Immature natural killer cell (primary cell): ENCODE data around the gene SLN. TPM values are rescaled to one million over a fixed set of nuclear protein-coding genes. Genes with fewer than 3 reads are reported as not detected.

Source experiments
- DNase-seq, 3 donors: peaks; one replicate each; pipeline ENCODE4 v3.0.0; 2022; ENCODE audit warnings: mixed read lengths in 1 of 3
- H3K27ac Mint-ChIP-seq, 6 donors: one replicate each; pipeline ENCODE4 v1.8.0; 2020; ENCODE audit warnings: mixed read lengths in 6 of 6, mild to moderate bottlenecking in 5 of 6, inconsistent platforms in 4 of 6, moderate library complexity in 3 of 6
- H3K27me3 Mint-ChIP-seq, 3 donors: one replicate each; pipeline ENCODE4 v1.8.0; 2020 to 2021; ENCODE audit warnings: low read depth in 3 of 3, mild to moderate bottlenecking in 3 of 3, mixed read lengths in 3 of 3, moderate library complexity in 3 of 3, inconsistent platforms in 1 of 3
- H3K36me3 Mint-ChIP-seq, 3 donors: one replicate each; pipeline ENCODE4 v1.8.0; 2020; ENCODE audit warnings: mixed read lengths in 3 of 3, inconsistent platforms in 2 of 3, mild to moderate bottlenecking in 2 of 3
- H3K4me1 Mint-ChIP-seq, 2 donors: one replicate each; pipeline ENCODE4 v1.8.0; 2020; ENCODE audit warnings: inconsistent platforms in 2 of 2, mild to moderate bottlenecking in 2 of 2, mixed read lengths in 2 of 2, moderate library complexity in 1 of 2
- H3K4me3 Mint-ChIP-seq, 5 donors: one replicate each; pipeline ENCODE4 v1.8.0; 2020; ENCODE audit warnings: mild to moderate bottlenecking in 5 of 5, mixed read lengths in 5 of 5, inconsistent platforms in 3 of 5, moderate library complexity in 3 of 5
- H3K9me3 Mint-ChIP-seq, 6 donors: one replicate each; pipeline ENCODE4 v1.8.0; 2020; ENCODE audit warnings: mild to moderate bottlenecking in 6 of 6, mixed read lengths in 6 of 6, inconsistent platforms in 4 of 6, moderate library complexity in 3 of 6
- polyA plus RNA-seq, 3 donors: library from polyadenylated mRNA; unstranded; fragments of 300-500 nt; fragmentation: Illumina TruSeq; gene quantifications; one replicate each; pipeline ENCODE4 v1.2.3, GENCODE V29; 2021

Gene SLN
- polyA plus RNA-seq, 3 donors from 2014 or later = not detected

DNA sequence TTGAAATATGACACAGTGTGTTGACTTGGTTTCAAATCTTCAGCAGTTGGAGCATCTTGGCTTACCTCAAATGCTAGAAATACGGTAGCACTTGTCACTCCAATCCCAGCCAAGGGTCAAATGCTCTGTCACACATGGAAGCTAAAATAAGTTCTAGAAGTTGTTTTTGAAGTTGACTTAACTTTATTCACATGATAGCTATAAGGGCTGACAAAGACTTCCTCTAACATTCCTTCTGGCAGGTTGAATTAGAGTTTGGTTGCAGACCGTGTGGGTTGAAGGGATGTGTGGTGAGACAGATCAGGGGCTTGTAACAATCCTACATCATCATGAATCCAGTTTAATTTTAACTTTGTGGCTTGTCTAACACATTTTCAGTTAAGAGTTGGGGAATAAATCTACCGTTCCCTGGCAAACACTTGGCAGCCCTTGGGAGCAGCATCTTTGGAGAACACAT lies 4.6 kb downstream of the SLN start:
- no peaks in the 10 kb centered on the region for H3K9me3 Mint-ChIP-seq
- H3K4me1 Mint-ChIP-seq = no peaks in the 10 kb centered on the region
- H3K4me3 Mint-ChIP-seq = no peak overlapping the region
- H3K36me3 Mint-ChIP-seq = no peaks in the 10 kb centered on the region
- peaks cover 0 to 5% (median 0%) of the 10 kb centered on the region in 3 donors for H3K27me3 Mint-ChIP-seq
- no peak overlapping the region for H3K27ac Mint-ChIP-seq
- no peak for DNase-seq

DNA sequence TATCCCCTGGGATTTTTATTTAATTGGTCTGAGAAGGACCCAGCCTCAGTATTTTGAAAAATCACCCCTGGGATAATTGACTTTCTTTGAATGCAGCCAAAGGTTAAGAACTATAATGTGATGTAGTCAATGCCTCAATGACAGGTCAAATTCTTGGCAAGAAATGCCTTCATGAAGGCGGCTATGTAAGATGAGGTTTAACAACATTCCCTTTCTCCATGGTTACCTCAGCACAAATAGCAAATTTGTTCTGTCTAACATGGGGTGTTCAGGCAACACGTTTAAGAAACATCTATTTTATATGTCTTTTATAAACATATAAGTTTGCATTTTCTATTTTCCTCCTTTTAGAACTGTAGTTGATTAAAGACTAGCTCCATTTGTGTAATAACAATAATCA lies 5.3 kb downstream of the SLN start:
- no peaks in the 10 kb centered on the region for H3K9me3 Mint-ChIP-seq
- peaks cover 0 to 5% (median 0%) of the 10 kb centered on the region in 3 donors for H3K27me3 Mint-ChIP-seq
- H3K36me3 Mint-ChIP-seq = no peaks in the 10 kb centered on the region
- no peak for DNase-seq
- H3K4me1 Mint-ChIP-seq = no peaks in the 10 kb centered on the region
- no peak overlapping the region for H3K27ac Mint-ChIP-seq
- no peak overlapping the region for H3K4me3 Mint-ChIP-seq

DNA sequence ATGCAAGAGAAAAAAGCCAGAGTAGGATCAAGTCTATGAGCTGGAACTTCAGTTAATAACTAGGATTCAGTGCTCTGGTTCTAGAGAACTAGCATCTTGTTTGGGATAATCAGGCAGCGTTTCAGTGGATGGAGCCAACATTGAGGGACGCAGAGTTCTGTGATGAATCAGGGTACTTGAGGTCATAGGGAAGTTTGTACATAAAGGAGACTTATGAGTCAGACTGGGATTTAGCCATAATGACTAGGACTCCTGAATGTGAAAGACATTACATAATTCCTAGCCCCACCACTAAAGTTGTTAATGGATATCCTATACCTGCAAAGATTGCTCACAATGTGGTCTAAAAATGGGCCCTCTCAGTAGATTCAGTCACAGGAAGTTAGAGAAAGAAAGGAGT lies 6.8 kb downstream of the SLN start:
- Mint-ChIP-seq H3K9me3 (no peaks in the 10 kb centered on the region), H3K36me3 (no peaks in the 10 kb centered on the region), H3K27me3 (peaks cover 0 to 7% (median 3%) of the 10 kb centered on the region in 3 donors), H3K27ac (no peak overlapping the region), H3K4me1 (no peaks in the 10 kb centered on the region), H3K4me3 (no peak overlapping the region)
- no peak for DNase-seq

DNA sequence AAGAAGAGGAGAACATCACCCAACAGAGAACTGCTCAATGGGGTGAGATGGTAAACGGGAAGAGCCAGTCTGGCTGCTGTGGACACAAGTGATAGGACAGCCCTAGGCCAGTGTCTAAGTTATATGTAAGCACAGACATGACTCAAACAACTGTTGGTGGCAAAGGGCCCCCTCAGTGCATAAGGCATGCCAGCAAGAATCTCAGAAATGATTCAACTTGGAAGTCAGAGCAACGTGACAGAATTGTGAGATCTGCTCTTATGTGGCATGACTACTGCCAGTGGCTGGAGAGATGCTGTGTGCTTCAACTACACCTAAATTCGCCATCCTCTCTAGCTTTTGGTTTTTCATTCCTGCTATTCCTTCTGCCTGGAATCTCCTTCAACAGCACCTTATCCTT lies 7.4 kb downstream of the SLN start:
- Mint-ChIP-seq H3K4me3 (no peak overlapping the region), H3K4me1 (no peaks in the 10 kb centered on the region), H3K27me3 (peaks cover 0 to 7% (median 3%) of the 10 kb centered on the region in 3 donors), H3K27ac (no peak overlapping the region), H3K36me3 (no peaks in the 10 kb centered on the region), H3K9me3 (no peaks in the 10 kb centered on the region)
- no peak for DNase-seq

DNA sequence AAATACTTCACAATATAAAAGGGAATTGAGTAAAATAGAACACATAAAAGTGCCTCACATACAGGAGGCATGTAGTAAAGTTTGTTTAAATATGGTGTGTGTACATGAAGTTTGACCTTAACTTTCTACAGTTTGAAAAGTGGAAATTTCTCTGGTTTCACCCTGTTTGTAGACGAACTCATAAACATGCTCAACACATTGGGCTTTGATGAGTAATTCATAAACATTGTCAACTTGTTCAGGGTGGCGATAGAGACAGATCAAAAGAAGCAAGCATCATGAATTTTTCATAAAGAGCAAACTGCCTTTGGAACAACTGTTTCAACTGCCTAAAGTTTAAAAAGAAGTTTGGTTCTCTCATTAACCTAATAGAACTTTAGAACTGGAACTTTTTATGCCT lies 9.1 kb downstream of the SLN start:
- no peak overlapping the region for H3K27ac Mint-ChIP-seq
- H3K4me3 Mint-ChIP-seq = no peak overlapping the region
- no peak for DNase-seq
- H3K4me1 Mint-ChIP-seq = no peaks in the 10 kb centered on the region
- peaks cover 0 to 6% (median 3%) of the 10 kb centered on the region in 3 donors for H3K27me3 Mint-ChIP-seq
- H3K36me3 Mint-ChIP-seq = no peaks in the 10 kb centered on the region
- no peaks in the 10 kb centered on the region for H3K9me3 Mint-ChIP-seq

DNA sequence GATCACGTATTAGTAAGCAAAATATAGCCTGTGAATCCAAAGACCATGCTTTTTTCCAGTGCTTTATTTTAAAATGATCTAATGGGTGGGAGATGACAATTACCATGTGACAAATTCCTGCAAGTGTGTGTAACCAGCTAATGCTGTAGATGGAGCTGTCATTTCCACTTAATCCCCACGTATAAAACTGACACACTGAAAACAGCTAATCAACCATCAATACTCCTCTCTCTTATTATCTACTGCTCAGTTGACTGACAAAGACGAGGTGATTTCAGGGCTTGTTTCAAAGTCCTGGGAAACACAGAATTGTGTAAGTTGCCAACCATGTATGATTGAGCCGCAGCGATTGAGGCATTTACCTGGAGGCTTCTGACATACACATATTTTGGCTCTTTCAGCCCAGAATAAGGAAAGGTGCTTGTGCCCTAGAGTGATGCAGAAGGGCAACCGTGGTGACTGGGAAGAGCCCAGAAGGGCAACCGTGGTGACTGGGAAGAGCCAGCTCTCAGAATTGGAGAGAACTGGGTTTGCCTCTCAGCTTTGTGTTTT lies 9.7 kb downstream of the SLN start:
- DNase-seq = no peak
- no peaks in the 10 kb centered on the region for H3K36me3 Mint-ChIP-seq
- no peaks in the 10 kb centered on the region for H3K4me1 Mint-ChIP-seq
- no peaks in the 10 kb centered on the region for H3K9me3 Mint-ChIP-seq
- H3K27ac Mint-ChIP-seq = no peak overlapping the region
- no peak overlapping the region for H3K4me3 Mint-ChIP-seq
- H3K27me3 Mint-ChIP-seq = peaks cover 0 to 4% (median 3%) of the 10 kb centered on the region in 3 donors

DNA sequence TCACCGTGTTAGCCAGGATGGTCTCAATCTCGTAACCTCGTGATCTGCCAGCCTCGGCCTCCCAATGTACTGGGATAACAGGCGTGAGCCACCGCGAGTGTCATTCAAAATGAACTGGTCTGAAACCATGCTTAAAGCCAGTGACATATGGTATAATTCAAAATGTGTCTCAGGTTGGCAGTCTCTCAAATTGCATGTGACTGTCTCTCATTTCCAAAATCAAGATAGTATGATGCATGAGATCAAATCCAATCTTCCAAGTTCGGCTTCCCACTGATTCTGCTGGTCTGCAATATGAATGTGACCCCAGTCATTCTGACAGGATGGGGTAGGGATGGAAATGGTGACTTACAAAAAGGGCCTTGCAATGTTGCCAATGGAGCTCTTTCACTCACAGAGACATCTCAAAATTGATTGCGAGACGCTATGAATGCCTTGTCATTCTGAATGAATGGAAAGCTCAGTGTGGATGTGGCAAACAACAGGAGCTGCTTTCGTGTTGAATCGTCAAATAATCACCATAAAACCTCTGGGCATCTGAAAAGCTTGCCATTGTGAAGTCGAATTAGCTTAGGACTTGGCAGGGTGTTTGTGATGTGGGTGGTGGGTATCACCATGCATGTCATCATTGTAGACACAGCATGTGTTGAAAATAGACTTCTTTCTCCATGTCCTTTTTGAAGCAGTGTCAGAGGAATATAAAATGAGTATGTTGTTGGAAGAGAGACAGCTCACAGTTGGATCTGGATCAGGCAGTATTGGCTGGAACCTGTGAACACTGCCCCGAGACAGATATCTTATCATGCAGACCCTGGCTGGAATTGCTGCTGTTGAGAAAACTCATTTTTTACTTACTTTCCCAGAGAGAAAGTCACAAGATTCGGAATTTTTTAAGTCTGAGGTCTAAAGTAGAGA lies 12.2 kb downstream of the SLN start:
- H3K9me3 Mint-ChIP-seq = no peaks in the 10 kb centered on the region
- H3K36me3 Mint-ChIP-seq = no peaks in the 10 kb centered on the region
- DNase-seq = no peak
- no peak overlapping the region for H3K4me3 Mint-ChIP-seq
- no peaks in the 10 kb centered on the region for H3K4me1 Mint-ChIP-seq
- H3K27ac Mint-ChIP-seq = no peak overlapping the region
- H3K27me3 Mint-ChIP-seq = peaks cover 0 to 8% (median 4%) of the 10 kb centered on the region in 3 donors

DNA sequence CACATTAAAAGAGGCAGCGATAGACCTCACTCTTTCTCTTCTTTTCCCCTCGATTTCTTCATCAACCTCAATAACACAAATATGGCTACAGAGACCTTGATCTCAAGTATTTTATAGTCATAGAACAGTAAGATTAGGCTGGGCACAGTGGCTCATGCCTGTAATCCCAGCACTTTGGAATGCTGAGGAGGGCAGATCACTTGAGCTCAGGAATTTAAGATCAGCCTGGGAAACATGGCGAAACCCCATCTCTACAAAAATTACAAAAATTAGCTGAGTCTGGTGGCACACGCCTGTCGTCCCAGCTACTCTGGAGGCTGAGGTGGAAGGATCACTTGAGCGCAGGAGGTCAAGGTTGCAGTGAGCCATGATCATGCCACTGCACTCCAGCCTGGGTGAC lies 14.6 kb downstream of the SLN start:
- no peak for DNase-seq
- no peaks in the 10 kb centered on the region for H3K4me1 Mint-ChIP-seq
- H3K4me3 Mint-ChIP-seq = no peak overlapping the region
- H3K27me3 Mint-ChIP-seq = peaks cover 2 to 8% (median 7%) of the 10 kb centered on the region in 3 donors
- H3K36me3 Mint-ChIP-seq = no peaks in the 10 kb centered on the region
- H3K9me3 Mint-ChIP-seq = peaks cover 0 to under 1% (median 0%) of the 10 kb centered on the region in 6 donors
- no peak overlapping the region for H3K27ac Mint-ChIP-seq

DNA sequence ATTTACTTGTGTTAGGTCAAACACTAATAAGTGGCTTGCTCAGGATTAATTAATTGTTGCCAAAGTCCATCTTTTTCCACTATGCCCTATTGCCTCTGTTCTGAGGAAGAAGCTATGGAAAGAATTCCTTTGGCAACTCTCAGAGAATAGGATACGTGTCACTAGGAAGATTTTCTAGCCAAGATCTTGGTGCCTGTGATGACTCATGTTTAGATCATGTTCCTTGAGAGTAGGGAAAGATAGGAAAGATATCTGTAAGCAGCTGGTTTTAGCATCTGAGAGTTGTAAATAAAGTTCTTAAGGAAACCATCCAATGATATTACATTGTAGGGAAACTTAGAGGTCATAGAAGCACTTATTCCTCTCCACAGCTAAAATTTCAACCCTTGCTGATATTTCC lies 15.7 kb downstream of the SLN start:
- Mint-ChIP-seq H3K27me3 (peaks cover 8 to 10% (median 10%) of the 10 kb centered on the region in 3 donors), H3K9me3 (peaks cover 0 to 3% (median 0%) of the 10 kb centered on the region in 6 donors), H3K4me3 (no peak overlapping the region), H3K4me1 (no peaks in the 10 kb centered on the region), H3K27ac (no peak overlapping the region), H3K36me3 (no peaks in the 10 kb centered on the region)
- DNase-seq = no peak

DNA sequence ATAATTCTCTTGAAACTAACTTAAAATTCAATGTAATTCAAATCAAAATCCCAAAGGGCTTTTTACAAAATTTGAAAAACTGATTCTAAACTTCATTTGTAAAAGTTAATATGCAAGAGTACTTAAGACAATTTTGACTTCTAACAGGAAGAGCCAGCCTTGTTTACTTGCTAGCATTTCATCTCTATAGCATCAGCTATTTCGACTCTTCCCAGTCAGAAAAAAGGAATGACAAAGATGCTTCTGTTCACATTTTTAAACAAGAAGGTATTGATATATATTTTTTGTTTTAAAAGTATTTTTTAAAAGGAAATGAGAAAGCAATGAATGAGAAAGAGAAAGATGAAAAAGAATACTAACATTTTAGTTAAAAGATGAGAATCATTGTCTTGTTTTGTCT lies 16.4 kb downstream of the SLN start:
- H3K27me3 Mint-ChIP-seq = peaks cover 6 to 14% (median 10%) of the 10 kb centered on the region in 3 donors
- no peaks in the 10 kb centered on the region for H3K36me3 Mint-ChIP-seq

DNA sequence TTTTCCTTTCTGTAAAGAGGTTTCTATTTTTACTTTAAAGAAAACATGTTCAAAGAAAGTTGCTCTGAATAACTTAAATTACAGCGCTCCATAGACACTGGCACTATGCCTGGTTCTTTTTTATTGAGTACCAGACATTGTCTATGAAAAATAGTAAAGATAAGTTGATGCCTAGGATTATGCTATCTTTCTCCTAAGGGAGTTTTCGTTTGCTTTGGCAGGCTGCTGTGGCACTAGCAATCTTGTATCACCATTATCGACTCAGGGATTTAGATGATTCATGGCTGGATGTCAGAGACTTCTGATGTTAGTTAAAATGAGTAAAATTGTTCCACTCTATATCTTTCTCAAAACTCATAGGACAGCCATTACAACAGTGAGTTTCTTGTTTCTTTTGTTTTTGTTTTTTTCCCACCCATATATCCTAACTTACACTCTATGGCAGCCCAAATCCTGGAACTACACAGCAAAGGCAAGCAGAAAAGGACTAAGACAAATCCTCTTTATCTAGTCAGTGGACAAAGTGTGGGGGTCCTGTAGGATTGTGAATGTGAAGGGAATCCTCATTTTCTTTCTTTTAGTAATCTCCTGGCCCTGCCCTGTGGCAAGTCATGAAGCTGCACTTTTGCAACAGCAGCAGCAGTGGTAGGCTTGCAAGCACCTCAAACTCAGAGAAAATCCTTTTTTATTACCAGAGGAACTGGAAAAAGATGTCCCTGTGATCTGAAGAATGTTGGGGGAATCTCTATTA lies 20.7 kb downstream of the SLN start:
- Mint-ChIP-seq H3K27ac (no peak overlapping the region), H3K4me3 (no peak overlapping the region), H3K27me3 (peaks cover 0 to 14% (median 6%) of the 10 kb centered on the region in 3 donors), H3K4me1 (no peaks in the 10 kb centered on the region), H3K36me3 (no peaks in the 10 kb centered on the region), H3K9me3 (peaks cover 0 to 3% (median 0%) of the 10 kb centered on the region in 6 donors)
- DNase-seq = no peak

More for the DNA sequence above, 16.4 kb downstream of the SLN start:
- H3K4me1 Mint-ChIP-seq = no peaks in the 10 kb centered on the region
- peaks cover 0 to 3% (median 0%) of the 10 kb centered on the region in 6 donors for H3K9me3 Mint-ChIP-seq
- no peak overlapping the region for H3K4me3 Mint-ChIP-seq
- no peak for DNase-seq
- H3K27ac Mint-ChIP-seq = no peak overlapping the region

DNA sequence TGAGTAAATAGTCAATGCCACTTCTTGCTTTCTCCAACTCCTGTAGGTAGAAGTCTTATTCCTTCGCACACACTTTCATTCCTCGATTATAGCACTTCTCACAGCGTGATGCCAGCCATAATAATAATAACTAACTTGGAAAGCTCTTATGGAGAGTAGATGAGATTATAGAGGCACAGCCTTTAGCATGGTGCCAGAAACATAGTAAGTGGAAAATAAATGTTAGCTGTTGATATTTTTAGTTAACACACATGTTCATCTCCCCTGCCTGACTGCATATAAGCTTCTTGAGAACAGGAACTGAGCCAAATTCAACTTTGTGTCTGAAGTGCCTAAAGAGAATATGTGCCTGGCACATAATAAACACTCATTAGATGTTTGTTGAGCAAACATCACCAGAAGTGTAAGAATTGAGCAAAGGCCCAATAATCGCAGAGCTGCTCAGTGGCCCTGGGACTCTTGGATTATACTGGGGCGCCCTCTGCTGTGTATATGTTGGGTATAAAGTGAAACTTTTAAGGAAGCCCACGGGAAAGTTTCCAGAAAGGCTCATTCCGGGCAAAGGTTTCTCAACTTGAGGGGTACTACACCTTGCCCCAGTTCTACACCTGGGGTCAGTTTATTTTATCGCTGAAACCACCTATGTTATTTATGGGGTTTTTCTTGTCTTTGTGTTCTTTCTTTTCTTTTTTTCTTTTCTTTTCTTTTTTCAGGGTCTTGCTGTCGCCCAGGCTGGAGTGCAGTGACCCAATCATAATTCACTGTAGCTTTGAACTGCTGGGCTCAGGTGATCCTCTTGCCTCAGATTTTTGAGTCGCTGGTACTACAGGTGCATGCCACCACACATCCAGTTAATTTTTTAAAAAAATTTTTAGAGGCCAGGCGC lies 22.3 kb downstream of the SLN start:
- Mint-ChIP-seq H3K36me3 (no peaks in the 10 kb centered on the region), H3K9me3 (peaks cover 0 to 3% (median 0%) of the 10 kb centered on the region in 6 donors), H3K4me3 (no peak overlapping the region), H3K4me1 (no peaks in the 10 kb centered on the region), H3K27me3 (peaks cover 0 to 14% (median 6%) of the 10 kb centered on the region in 3 donors), H3K27ac (no peak overlapping the region)
- peak; percentile 5 to 16 (median 8) for DNase-seq

DNA sequence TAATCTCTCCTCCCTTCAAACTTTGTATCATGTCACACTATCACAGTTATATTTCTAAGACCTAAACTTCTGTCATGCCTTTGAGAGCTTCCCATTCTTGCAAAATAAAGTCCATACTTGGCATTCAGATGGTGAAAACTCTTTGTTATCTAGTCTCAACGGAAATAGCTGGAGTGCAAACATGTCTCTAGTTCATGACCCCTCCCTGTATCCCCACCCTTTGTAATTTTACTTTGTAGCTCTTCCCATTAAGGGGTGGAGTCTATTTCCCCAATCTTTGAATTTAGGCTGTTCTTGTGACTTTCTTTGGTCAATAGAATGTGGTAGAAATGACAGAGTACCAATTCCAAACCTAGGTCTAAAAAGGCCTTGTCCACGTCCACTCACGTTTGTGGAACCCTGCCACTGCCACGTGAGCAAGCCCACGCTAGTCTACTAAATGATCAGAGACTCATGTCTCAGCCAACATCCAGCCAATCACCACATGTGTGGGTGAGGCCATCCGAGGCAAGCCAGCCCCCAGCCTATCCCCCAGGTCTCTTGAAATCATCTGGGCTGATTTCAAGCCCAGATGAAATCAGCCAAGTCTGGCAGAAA lies 23.4 kb downstream of the SLN start:
- H3K4me3 Mint-ChIP-seq = no peak overlapping the region
- no peak overlapping the region for H3K27ac Mint-ChIP-seq
- H3K4me1 Mint-ChIP-seq = no peaks in the 10 kb centered on the region
- no peak for DNase-seq
- H3K36me3 Mint-ChIP-seq = no peaks in the 10 kb centered on the region
- peaks cover 0 to 3% (median 0%) of the 10 kb centered on the region in 6 donors for H3K9me3 Mint-ChIP-seq
- peaks cover 0 to 14% (median 6%) of the 10 kb centered on the region in 3 donors for H3K27me3 Mint-ChIP-seq
